ENCODE results near the gene KCTD16. TPM values are rescaled to one million over a fixed set of nuclear protein-coding genes. Genes with fewer than 3 reads are reported as not detected.

The KCTD16 gene
- 1 to 10 TPM; 1.7 to 6.6 (median 3.7) TPM for total RNA-seq
- under 1 TPM; 0.57 to 0.99 TPM for polyA plus RNA-seq

DNA sequence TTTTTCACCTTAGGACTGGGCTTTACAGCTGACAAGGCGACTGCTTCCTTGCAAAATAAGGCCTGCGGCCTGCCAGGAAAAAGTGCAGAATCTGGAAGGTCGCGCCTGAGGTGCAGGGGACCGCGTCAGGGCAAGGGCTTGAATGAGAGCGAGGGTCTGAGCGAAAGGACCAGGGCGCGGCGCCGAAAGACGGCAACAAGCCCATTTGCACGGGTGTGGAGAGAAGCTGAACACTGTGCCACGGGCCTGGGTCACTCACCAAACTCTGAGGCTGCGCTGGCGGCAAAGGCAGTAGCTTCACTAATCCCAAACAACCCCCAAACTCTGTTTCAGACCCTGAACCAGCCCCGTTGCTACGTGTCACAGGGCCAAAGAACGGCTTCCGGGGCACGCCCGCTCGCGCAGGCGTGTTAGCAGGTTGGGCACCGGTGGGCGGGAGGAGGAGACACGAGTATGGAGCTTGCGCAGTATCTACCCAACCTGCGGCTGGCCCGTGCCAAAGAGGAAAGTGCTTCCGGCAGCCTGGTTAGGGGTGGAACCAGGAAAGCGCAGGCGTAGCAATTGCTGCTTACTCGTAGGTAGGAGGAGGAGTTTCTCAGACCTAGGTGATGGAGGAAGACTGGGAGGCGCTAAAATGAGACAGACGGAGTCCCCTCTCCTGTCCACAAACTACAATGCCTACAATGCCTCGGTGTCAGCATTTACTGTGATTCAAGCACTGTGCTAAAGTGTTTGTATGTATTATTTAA is at the start of gene KCTD16, which contains the start of gene YIPF5:
TSS of gene KCTD16 (plus strand) at position 598 of the 749 bp plus-strand sequence.
TSS of gene YIPF5 (minus strand) at position 384 of the 749 bp plus-strand sequence. CDS start 704 bp downstream, outside the sequence.
- peaks cover 0 to 6% (median 0%) of the 10 kb centered on the region in 3 donors for H3K36me3 ChIP-seq
- H3K9me3 ChIP-seq: no peaks in the 10 kb centered on the region
- 0% methylated on average over 39 of the region's 39 CpGs for WGBS, 2 donors
- ATAC-seq: peak; percentile 99 to 100 (median 99)
- TF ChIP-seq, protein P1, sequence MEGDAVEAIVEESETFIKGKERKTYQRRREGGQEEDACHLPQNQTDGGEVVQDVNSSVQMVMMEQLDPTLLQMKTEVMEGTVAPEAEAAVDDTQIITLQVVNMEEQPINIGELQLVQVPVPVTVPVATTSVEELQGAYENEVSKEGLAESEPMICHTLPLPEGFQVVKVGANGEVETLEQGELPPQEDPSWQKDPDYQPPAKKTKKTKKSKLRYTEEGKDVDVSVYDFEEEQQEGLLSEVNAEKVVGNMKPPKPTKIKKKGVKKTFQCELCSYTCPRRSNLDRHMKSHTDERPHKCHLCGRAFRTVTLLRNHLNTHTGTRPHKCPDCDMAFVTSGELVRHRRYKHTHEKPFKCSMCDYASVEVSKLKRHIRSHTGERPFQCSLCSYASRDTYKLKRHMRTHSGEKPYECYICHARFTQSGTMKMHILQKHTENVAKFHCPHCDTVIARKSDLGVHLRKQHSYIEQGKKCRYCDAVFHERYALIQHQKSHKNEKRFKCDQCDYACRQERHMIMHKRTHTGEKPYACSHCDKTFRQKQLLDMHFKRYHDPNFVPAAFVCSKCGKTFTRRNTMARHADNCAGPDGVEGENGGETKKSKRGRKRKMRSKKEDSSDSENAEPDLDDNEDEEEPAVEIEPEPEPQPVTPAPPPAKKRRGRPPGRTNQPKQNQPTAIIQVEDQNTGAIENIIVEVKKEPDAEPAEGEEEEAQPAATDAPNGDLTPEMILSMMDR (IDR thresholded peaks at IDR 0.05): no peak
- peaks cover 9 to 24% (median 21%) of the 10 kb centered on the region in 3 donors for H3K4me1 ChIP-seq
- H3K4me3 ChIP-seq: peak within 1 kb of the TSS; percentile 72 to 82 (median 78)
- no peaks in the 10 kb centered on the region for H3K27me3 ChIP-seq
- peak; percentile 92 for FAIRE-seq
- intact Hi-C loops (cut with DNase I): no loop called here
- peak within 1 kb of the TSS; percentile 48 to 78 (median 68) for H3K27ac ChIP-seq
- peak; percentile 94 to 99 (median 97) for DNase-seq

DNA sequence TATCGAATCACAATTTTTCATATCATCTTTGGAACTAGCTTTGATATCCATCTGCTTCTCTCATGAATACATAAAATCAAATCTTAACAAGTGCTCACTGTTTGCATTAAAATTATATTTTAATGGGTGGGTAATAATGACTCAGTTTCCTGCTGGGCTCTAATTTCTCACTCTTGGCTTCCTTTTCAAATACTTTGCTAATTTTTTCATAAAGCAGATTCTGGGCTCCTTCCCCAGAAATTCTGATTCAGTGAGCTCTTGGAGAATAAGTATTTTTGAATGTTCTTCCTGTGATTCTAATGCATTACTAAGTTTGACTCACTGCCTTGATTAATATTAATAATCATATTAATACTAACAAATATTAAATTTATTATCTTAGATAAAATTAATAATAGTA is 49.1 kb upstream of the KCTD16 start:
- ATAC-seq: no peak
- H3K4me3 ChIP-seq: no peak overlapping the region
- H3K36me3 ChIP-seq: no peaks in the 10 kb centered on the region
- no peak overlapping the region for H3K27ac ChIP-seq
- TF ChIP-seq, protein P1 (IDR thresholded peaks at IDR 0.05): no peak
- no peaks in the 10 kb centered on the region for H3K27me3 ChIP-seq
- no peak for DNase-seq
- no peaks in the 10 kb centered on the region for H3K9me3 ChIP-seq
- no peaks in the 10 kb centered on the region for H3K4me1 ChIP-seq
- no peak for FAIRE-seq
- 80 to 95% methylated on average over 1 of the region's 1 CpG for WGBS, 2 donors
- intact Hi-C loops (cut with DNase I): no loop called here

DNA sequence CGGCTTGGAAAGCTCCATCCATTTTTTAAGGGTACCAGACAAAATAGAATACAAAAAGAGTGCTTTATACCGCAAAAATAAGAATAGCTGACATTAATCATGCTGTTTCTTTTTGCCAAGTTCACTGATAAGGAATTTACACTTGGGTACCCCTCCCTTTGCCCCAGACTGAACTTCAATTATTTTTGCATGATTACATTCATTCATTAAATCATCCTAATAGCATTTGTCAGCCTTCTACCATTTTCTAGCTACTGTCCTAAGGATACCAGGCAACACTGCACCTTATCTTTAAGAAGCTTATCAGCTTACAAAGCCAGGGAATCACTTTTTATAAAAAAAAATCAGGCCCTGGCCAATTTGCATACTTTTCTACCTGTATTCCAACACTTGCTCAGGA is 48.6 kb upstream of the KCTD16 start:
- intact Hi-C loops (cut with DNase I): no loop called here
- no peak for FAIRE-seq
- WGBS, 2 donors: 52 to 56% methylated on average over 2 of the region's 2 CpGs
- TF ChIP-seq, protein P1 (IDR thresholded peaks at IDR 0.05): no peak
- Histone ChIP-seq H3K27me3 (no peaks in the 10 kb centered on the region), H3K27ac (no peak overlapping the region), H3K4me3 (no peak overlapping the region), H3K36me3 (no peaks in the 10 kb centered on the region), H3K9me3 (no peaks in the 10 kb centered on the region), H3K4me1 (no peaks in the 10 kb centered on the region)
- no peak for ATAC-seq
- DNase-seq: no peak

DNA sequence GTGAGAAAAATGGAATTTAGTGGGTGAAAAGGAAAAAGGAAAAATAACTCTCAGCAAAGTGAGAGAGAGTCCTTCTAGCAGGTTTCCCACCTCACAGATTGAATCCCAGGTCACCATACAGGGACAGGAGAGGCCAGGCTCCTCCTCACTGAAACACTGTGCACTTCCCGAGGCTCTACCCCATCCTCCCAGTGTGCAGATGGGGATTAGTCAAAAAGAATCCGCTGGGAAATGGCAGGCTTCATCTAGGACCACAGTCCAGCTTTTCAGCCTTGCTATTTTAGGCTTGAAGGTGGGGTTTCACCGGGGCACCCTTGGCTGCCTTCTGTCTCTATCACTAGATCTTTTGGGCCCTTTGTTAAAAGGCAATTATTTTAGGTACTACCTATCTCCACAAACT is 48.0 kb upstream of the KCTD16 start:
- WGBS, 2 donors: 87 to 88% methylated on average over 3 of the region's 3 CpGs
- TF ChIP-seq, protein P1 (IDR thresholded peaks at IDR 0.05): no peak
- Histone ChIP-seq H3K4me3 (no peak overlapping the region), H3K27me3 (no peaks in the 10 kb centered on the region), H3K36me3 (no peaks in the 10 kb centered on the region), H3K4me1 (no peaks in the 10 kb centered on the region), H3K9me3 (no peaks in the 10 kb centered on the region), H3K27ac (no peak overlapping the region)
- ATAC-seq: no peak
- intact Hi-C loops (cut with DNase I): no loop called here
- DNase-seq: no peak
- FAIRE-seq: no peak

DNA sequence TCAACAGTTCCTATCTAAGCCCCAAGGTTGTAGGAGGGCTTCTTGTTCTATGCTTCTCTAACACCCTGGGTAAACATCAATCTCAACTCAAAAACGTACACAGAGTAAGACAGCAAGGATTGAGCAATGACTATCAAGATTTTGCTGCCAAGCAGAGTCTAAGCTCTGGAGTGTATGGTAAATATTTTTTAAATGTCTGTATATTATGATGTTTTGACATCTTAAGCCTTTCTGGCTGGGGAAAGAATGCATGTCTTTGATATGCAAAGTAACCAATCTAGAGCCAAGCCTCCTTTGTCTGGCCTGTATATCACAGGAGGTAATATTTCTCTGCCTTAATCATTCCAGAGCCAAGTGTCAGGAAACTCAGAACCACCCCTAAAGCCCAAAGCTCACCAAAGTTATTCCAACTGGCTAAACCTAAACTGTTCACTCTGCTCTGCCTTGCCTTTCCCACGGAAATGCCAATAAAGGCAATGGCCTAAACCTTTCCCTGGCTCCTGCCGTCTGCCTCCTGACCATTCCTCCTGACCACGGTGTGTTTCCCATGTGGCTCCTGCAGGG is 45.4 kb upstream of the KCTD16 start:
- intact Hi-C loops (cut with DNase I): no loop called here
- TF ChIP-seq, protein P1 (IDR thresholded peaks at IDR 0.05): no peak
- no peaks in the 10 kb centered on the region for H3K4me1 ChIP-seq
- WGBS, 2 donors: 65 to 67% methylated on average over 4 of the region's 4 CpGs
- no peak overlapping the region for H3K27ac ChIP-seq
- ATAC-seq (no peak), DNase-seq (no peak), FAIRE-seq (no peak)
- H3K27me3 ChIP-seq: no peaks in the 10 kb centered on the region
- no peaks in the 10 kb centered on the region for H3K9me3 ChIP-seq
- no peak overlapping the region for H3K4me3 ChIP-seq
- no peaks in the 10 kb centered on the region for H3K36me3 ChIP-seq
